ENCODE results near the gene LMO7. TPM values are rescaled to one million over a fixed set of nuclear protein-coding genes. Genes with fewer than 3 reads are reported as not detected.
A peak's percentile ranks its signal among the peaks of the same experiment; 100 is the strongest.

LMO7 gene
- total RNA-seq, 1 donor from 2014 or later = 73.3 TPM

DNA sequence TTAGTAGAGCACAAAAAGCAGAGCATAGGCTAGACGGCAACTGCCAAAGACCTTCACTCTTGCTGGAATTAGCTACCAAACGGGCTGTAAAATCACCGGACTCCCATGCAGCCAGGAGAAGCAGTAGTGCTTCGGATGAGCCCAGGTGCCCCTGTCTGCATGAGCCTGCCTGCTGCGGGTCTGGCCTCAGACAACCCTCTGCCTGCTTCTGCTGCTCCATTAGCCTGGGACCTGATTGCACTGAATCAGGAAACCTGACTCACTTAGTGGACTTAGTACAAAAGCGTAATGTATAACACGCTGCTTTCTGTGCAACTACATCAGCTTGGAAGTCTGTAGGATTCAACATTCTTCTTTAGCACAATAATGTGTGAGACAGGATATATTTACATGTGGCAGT is 170.0 kb downstream of the LMO7 start:
- H3K4me1 Mint-ChIP-seq (ENCODE audit: unreplicated experiment) = peaks cover 25% of the 10 kb centered on the region
- TF ChIP-seq, protein P1, sequence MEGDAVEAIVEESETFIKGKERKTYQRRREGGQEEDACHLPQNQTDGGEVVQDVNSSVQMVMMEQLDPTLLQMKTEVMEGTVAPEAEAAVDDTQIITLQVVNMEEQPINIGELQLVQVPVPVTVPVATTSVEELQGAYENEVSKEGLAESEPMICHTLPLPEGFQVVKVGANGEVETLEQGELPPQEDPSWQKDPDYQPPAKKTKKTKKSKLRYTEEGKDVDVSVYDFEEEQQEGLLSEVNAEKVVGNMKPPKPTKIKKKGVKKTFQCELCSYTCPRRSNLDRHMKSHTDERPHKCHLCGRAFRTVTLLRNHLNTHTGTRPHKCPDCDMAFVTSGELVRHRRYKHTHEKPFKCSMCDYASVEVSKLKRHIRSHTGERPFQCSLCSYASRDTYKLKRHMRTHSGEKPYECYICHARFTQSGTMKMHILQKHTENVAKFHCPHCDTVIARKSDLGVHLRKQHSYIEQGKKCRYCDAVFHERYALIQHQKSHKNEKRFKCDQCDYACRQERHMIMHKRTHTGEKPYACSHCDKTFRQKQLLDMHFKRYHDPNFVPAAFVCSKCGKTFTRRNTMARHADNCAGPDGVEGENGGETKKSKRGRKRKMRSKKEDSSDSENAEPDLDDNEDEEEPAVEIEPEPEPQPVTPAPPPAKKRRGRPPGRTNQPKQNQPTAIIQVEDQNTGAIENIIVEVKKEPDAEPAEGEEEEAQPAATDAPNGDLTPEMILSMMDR (conservative IDR thresholded peaks at IDR 0.05) = no peak
- no peaks in the 10 kb centered on the region for H3K27me3 Mint-ChIP-seq
- H3K36me3 Mint-ChIP-seq = peaks cover 21% of the 10 kb centered on the region
- H3K27ac Mint-ChIP-seq = no peak overlapping the region
- DNase-seq (ENCODE audit: extremely low spot score, unreplicated experiment) = no peak
- H3K4me3 Mint-ChIP-seq = no peak overlapping the region
- H3K9me3 Mint-ChIP-seq = no peaks in the 10 kb centered on the region

DNA sequence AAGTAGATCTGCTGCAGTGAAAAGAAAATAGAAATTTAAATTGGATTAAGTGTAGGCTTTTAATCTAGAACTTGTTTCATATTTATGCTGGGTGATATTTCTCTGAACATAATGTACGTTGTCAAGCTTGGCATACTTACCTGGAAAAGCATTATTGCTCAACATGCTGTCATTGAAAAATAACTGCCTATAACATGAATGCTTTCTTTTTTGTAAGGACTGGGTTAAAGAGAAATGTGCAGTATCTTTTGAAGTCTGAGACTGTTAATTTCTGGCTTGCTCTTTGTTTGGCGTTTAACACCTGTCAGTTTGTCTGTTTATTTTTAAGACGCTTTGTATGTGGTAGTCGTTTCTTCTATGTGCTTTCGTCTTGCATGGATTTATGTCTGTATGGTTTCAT is 175.2 kb downstream of the LMO7 start:
- Mint-ChIP-seq H3K9me3 (no peaks in the 10 kb centered on the region), H3K36me3 (peaks cover 10% of the 10 kb centered on the region), H3K27ac (no peak overlapping the region), H3K27me3 (no peaks in the 10 kb centered on the region), H3K4me3 (no peak overlapping the region), H3K4me1 (ENCODE audit: unreplicated experiment) (peaks cover under 1% of the 10 kb centered on the region)
- TF ChIP-seq, protein P1 (conservative IDR thresholded peaks at IDR 0.05) = no peak
- no peak for DNase-seq (ENCODE audit: extremely low spot score, unreplicated experiment)

DNA sequence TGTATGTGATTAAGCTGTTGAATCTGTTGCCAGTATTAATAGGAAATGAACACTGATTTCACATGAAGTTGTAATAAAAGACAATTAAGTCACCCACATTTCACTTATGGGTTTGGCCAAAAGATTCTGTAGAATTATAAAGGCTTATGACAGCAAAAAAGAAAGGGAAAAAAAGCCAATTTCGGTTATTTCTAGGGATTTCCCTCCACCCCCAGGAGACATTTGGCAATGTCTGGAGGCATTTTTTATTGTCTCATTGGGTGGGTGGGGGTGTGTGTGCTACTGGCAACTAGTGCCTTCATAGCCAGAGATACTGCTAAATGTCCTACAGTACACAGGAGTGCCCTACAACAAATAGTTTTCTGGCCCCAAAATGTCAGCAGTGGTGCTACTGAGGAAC is 175.7 kb downstream of the LMO7 start:
- Mint-ChIP-seq H3K4me1 (ENCODE audit: unreplicated experiment) (no peaks in the 10 kb centered on the region), H3K4me3 (no peak overlapping the region), H3K36me3 (peaks cover 9% of the 10 kb centered on the region), H3K9me3 (no peaks in the 10 kb centered on the region), H3K27me3 (no peaks in the 10 kb centered on the region), H3K27ac (no peak overlapping the region)
- no peak for DNase-seq (ENCODE audit: extremely low spot score, unreplicated experiment)
- TF ChIP-seq, protein P1 (conservative IDR thresholded peaks at IDR 0.05) = no peak

DNA sequence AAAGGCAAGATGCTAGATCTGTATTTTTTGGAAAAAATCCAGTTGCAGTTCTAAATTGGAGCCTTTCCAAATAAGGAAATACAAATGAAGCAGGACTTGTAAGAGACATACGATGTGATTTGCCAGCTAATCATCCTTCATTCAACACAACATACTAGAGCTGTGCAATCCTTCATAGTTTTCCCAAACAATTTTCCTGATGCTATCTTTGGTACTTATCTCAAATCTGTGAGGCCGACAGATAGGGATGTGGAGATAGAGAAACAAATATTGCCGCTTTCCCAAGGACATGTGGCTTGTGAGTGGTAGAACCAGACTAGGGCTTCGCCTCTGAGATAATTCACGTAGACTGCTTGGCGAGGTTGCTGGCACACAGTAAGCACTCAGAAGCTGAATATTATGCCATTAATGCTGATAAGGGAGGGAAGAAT is 176.6 kb downstream of the LMO7 start:
- Mint-ChIP-seq H3K27ac (peak overlapping the region; percentile 27), H3K4me1 (ENCODE audit: unreplicated experiment) (no peaks in the 10 kb centered on the region), H3K27me3 (no peaks in the 10 kb centered on the region), H3K9me3 (no peaks in the 10 kb centered on the region), H3K4me3 (no peak overlapping the region), H3K36me3 (peaks cover 2% of the 10 kb centered on the region)
- TF ChIP-seq, protein P1 (conservative IDR thresholded peaks at IDR 0.05) = no peak
- DNase-seq (ENCODE audit: extremely low spot score, unreplicated experiment) = no peak

DNA sequence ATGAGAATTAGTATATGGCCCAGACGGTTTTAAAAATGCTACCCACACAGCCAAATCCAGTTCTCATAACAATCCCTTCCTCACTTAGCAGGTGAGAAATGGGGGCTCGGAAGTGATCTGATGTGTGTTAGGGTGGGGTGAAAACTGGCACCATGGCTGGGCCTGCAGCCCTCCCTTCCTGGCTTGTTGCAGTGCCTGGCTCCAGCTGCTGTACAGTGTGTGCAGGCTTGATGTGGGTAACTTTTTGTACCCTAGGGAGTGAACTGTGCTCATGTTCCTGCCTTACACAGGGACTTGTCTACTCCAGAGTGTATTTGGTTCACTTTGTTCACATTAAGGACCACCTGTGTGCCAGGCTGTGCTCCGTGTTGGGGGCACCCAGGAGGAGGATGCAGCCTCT is 177.2 kb downstream of the LMO7 start:
- Mint-ChIP-seq H3K27ac (peak overlapping the region; percentile 27), H3K4me1 (ENCODE audit: unreplicated experiment) (no peaks in the 10 kb centered on the region)
- TF ChIP-seq, protein P1 (conservative IDR thresholded peaks at IDR 0.05) = no peak

More for the DNA sequence above, 177.2 kb downstream of the LMO7 start:
- DNase-seq (ENCODE audit: extremely low spot score, unreplicated experiment) = no peak
- Mint-ChIP-seq H3K4me3 (no peak overlapping the region), H3K27me3 (no peaks in the 10 kb centered on the region), H3K9me3 (no peaks in the 10 kb centered on the region), H3K36me3 (no peaks in the 10 kb centered on the region)
